Urinary bladder (tissue), 4 donors: ENCODE data around the gene SLC2A4RG. TPM values are rescaled to one million over a fixed set of nuclear protein-coding genes. Genes with fewer than 3 reads are reported as not detected.
A peak's percentile ranks its signal among the peaks of the same experiment; 100 is the strongest.
"Not testable (repeated sequence)": the region's sequence is repeated elsewhere in the genome, so short reads cannot be mapped to it uniquely, and the experiment has no call there.

Source experiments
- DNase-seq: peaks from one replicate; pipeline ENCODE4 v3.0.0-alpha.2; 2015; ENCODE audit errors: extremely low spot score
- H3K27ac ChIP-seq: one replicate; pipeline ENCODE4 v1.5.1; 2013; ENCODE audit warnings: low read depth, mild to moderate bottlenecking, moderate library complexity
- H3K36me3 ChIP-seq: one replicate; pipeline ENCODE4 v1.6.1; 2013; ENCODE audit warnings: mild to moderate bottlenecking, moderate library complexity; ENCODE audit not compliant: insufficient read depth
- H3K4me1 ChIP-seq: one replicate; pipeline ENCODE4 v1.6.1; 2013; ENCODE audit warnings: mild to moderate bottlenecking, moderate library complexity; ENCODE audit not compliant: insufficient read depth
- H3K4me3 ChIP-seq: one replicate; pipeline ENCODE4 v1.5.1; 2013; ENCODE audit warnings: low read depth, low read length
- WGBS: extraction: QIAGEN DNeasy Blood & Tissue Kit; methylation state at CpG from one replicate; pipeline ENCODE4 v1.1.7; 2013; 5-methylcytosine and 5-hydroxymethylcytosine counted together
- polyA plus RNA-seq: library from polyadenylated mRNA; stranded (reverse); fragments of 200-250 nt; gene quantifications from one replicate; pipeline ENCODE4 v1.2.3, GENCODE V29; 2013
- total RNA-seq: library from RNA; depleted of rRNA; stranded (reverse); fragments of >200 nt; gene quantifications from one replicate; pipeline ENCODE4 v1.2.3, GENCODE V29; 2014
- donor health status: healthy with polysubstance abuse.
- donor health status: healthy.

The SLC2A4RG gene
- total and polyA plus RNA-seq, 2 donors, result 8.6 to 106 TPM

DNA sequence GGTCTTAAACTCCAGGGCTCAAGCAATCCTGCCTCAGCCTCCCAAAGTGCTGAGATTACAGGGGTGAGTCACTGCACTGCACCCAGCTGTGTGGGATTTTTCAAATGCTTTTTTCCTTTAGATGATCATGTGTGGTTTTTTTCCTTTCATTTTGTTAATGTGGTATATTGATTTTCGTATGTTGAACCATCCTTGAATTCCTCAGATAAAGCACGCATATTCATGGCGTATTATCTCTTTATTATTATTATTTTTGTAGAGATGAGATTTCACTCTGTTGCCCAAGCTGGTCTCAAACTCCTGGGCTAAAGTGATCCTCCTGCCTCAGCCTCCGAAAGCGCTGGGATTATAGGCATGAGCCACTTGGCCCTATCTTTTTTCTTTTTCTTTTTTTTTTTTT lies 24.7 kb upstream of the SLC2A4RG start:
- no peak for DNase-seq
- H3K36me3 ChIP-seq, result peaks cover 4% of the 10 kb centered on the region
- WGBS, result 96% methylated on average over 5 of the region's 5 CpGs

GRCh38 chr20:63718996-63719395 lies 20.6 kb upstream of the SLC2A4RG start:
- no peaks in the 10 kb centered on the region for H3K4me1 ChIP-seq
- no peak overlapping the region for H3K27ac ChIP-seq
- H3K4me3 ChIP-seq, result no peak overlapping the region
- WGBS, result over 99% methylated on average over 2 of the region's 2 CpGs
- H3K36me3 ChIP-seq, result peaks cover 7% of the 10 kb centered on the region
- DNase-seq, result no peak

More for the DNA sequence above, 24.7 kb upstream of the SLC2A4RG start:
- Histone ChIP-seq H3K4me3 (no peak overlapping the region), H3K27ac (no peak overlapping the region), H3K4me1 (no peaks in the 10 kb centered on the region)

GRCh38 chr20:63722967-63723622 lies 16.5 kb upstream of the SLC2A4RG start:
- H3K27ac ChIP-seq, H3K36me3 ChIP-seq, DNase-seq, H3K4me1 ChIP-seq, H3K4me3 ChIP-seq: not testable (repeated sequence)
- 82% methylated on average over 2 of the region's 2 CpGs for WGBS

GRCh38 chr20:63730189-63730733 lies 9.3 kb upstream of the SLC2A4RG start:
- H3K36me3 ChIP-seq, H3K4me3 ChIP-seq, H3K27ac ChIP-seq, H3K4me1 ChIP-seq, DNase-seq: not testable (repeated sequence)
- WGBS, result 93% methylated on average over 18 of the region's 18 CpGs

DNA sequence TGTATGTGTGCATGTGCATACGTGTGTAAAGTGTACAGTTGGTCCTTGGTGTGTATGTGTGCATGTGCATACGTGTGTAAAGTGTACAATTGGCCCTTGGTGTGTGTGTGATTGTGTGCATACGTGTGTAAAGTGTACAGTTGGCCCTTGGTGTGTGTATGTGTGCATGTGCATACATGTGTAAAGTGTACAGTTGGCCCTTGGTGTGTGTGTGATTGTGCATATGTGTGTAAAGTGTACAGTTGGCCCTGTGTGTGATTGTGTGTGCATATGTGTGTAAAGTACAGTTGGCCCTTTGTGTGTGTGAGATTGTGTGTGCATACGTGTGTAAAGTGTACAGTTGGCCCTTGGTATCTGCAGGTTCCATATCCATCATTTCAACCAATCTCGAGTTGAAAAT lies 8.2 kb upstream of the SLC2A4RG start:
- DNase-seq, result no peak
- no peak overlapping the region for H3K27ac ChIP-seq
- H3K4me3 ChIP-seq, result no peak overlapping the region
- WGBS, result 91% methylated on average over 5 of the region's 5 CpGs
- H3K4me1 ChIP-seq, result no peaks in the 10 kb centered on the region
- H3K36me3 ChIP-seq, result no peaks in the 10 kb centered on the region

DNA sequence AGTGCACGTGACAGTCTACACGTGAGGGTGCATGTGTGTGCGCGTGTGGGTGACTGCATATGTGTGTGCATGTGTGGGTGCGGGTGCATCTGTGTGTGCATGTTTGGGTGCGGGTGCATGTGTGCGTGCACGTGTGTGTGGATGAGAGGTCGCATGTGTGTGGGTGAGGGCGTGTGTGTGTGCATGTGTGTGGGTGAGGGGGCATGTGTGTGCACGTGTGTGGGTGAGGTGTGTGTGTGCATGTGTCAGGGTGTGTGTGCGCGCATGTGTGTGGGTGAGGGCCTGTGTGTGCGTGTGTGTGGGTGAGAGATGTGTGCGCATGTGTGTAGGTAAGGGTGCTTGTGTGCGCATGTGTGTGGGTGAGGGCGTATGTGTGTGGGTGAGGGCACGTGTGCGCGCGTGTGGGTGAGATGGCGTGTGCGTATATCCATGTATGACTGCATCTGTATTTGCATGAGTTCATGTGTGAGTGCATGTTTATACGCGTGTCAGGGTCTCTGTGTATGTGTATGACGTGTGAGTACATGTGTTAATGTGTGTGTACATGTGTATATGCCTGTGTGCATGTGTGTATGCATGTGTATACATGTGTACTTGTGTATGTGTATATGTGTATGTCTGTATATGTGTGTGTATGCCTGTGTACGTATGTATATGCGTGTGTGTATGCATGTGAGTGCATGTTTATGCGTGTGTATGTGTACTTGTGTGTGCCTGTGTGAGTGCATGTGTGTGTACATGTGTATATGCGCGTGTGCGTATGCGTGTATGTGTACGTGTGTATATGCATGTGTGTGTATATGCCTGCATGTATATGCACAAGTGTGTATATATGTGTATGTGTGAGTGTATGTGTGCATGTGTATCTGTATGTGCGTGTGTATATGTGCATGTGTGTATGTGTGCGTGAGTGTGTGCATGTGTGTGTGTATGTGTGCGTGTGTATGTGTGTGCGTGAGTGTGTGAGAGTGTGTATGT lies 7.2 kb upstream of the SLC2A4RG start:
- no peak overlapping the region for H3K4me3 ChIP-seq
- DNase-seq, result no peak
- no peak overlapping the region for H3K27ac ChIP-seq
- H3K4me1 ChIP-seq, result no peaks in the 10 kb centered on the region
- WGBS, result 91% methylated on average over 38 of the region's 38 CpGs
- peaks cover 1% of the 10 kb centered on the region for H3K36me3 ChIP-seq

- Histone ChIP-seq H3K4me1 (no peaks in the 10 kb centered on the region), H3K4me3 (no peak overlapping the region), H3K36me3 (peaks cover 1% of the 10 kb centered on the region), H3K27ac (no peak overlapping the region)
- no peak for DNase-seq
- 97% methylated on average over 13 of the region's 13 CpGs for WGBS
Measured at GRCh38 chr20:63733117-63733516, 6.5 kb upstream of the SLC2A4RG start.

- H3K27ac ChIP-seq, result no peak overlapping the region
- peaks cover 1% of the 10 kb centered on the region for H3K36me3 ChIP-seq
- H3K4me1 ChIP-seq, result no peaks in the 10 kb centered on the region
- DNase-seq, result no peak
- WGBS, result 92% methylated on average over 18 of the region's 18 CpGs
- H3K4me3 ChIP-seq, result no peak overlapping the region
Measured at GRCh38 chr20:63733579-63734081, 5.9 kb upstream of the SLC2A4RG start.

DNA sequence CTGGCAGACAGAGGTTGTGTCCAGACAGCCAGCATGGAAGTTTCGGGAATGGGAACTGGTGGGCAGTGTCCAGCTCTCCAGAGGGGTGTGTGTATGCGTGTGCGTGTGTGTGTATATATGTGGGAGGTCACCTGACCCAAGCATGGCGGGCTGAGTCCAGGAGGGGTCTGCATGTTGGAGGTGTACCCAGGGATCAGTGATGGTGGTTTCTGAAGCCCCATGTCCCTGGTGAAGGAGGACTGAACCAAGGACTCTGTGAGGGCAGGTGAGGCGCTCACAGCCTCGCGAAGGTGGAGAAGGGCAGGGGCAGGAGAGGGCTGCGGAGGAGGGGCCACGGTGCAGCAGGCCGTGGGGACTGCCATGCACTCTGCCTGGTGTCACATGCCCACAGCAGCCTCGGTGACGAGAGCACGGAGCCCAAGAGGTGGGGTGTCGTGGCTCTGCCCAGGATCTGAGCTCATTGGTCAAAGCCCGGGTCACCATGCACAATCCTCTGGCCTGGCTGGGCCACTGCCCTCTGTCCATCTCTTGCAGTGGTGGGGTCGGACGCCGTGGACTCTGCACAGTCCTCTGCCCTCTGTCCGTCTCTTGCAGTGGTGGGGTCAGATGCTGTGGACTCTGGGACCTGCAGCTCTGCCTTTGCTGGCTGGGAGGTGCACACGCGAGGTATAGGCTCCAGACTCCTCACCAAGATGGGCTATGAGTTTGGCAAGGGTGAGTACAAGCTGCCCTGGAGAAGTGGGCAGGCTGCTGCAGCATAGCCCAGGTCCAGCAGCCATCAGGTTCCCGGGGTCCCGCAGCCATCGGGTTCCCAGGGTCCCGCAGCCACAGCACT lies 5.2 kb upstream of the SLC2A4RG start:
- DNase-seq, result no peak
- Histone ChIP-seq H3K4me3 (no peak overlapping the region), H3K4me1 (no peaks in the 10 kb centered on the region), H3K36me3 (peaks cover 1% of the 10 kb centered on the region), H3K27ac (no peak overlapping the region)
- 91% methylated on average over 25 of the region's 25 CpGs for WGBS

- no peak overlapping the region for H3K27ac ChIP-seq
- peaks cover 1% of the 10 kb centered on the region for H3K36me3 ChIP-seq
- no peak for DNase-seq
- H3K4me3 ChIP-seq, result no peak overlapping the region
- no peaks in the 10 kb centered on the region for H3K4me1 ChIP-seq
- WGBS, result 93% methylated on average over 48 of the region's 48 CpGs
Measured at GRCh38 chr20:63734946-63735858, 4.4 kb upstream of the SLC2A4RG start.

GRCh38 chr20:63735859-63736718 lies 3.5 kb upstream of the SLC2A4RG start, which contains the start of gene LIME1:
Gene LIME1, plus strand, starts transcription at chr20:63736664. Its CDS starts 886 bp downstream, at chr20:63737550.
- Histone ChIP-seq H3K27ac (no peak within 1 kb of the TSS), H3K4me1 (no peaks in the 10 kb centered on the region), H3K4me3 (peak within 1 kb of the TSS; percentile 41), H3K36me3 (peaks cover 1% of the 10 kb centered on the region)
- 83% methylated on average over 31 of the region's 31 CpGs for WGBS
- no peak for DNase-seq
